ENCODE data around the gene LIPC.

LIPC gene

DNA sequence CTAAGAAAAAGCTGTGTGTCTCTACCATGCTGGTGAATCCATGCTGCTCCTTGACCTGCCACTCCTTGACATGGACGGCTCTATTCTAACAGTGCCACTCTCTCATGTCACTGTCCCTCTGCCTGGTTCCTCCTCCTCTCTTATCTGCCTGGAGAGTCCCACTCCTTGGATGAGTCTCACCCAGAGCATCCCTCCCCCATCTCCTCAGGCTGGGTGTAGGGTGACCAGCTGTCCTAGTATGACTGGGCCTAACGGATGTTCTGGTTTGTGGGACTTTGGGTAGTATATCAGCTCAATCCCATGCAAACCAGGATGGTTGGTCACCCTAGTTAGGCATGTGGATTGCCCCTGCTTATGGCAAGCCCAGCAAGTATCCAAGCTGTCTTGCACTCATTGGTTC is 54.3 kb downstream of the LIPC start:
- DNase-seq: no peak
- intact Hi-C loops (cut with DNase I): no loop called here

DNA sequence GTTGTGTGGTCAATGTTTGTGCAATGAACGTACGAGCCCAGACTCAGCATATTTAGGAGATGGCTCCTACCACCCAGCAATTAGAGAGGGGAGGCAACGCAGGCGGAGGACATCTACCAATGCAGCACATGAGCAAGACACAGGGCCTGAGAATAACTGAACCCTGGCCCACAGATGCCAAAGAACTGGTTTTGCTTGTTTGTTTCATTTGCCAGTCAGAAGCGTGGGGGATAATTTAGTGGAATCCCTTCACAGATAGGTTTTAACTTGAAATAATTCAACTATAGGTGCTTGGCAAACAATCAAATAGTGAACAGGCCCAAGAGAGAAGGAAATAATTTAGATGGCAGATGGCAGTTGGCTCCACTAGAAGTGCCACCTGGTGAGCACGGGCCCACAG is 54.8 kb downstream of the LIPC start:
- DNase-seq: no peak
- intact Hi-C loops (cut with DNase I): no loop called here

DNA sequence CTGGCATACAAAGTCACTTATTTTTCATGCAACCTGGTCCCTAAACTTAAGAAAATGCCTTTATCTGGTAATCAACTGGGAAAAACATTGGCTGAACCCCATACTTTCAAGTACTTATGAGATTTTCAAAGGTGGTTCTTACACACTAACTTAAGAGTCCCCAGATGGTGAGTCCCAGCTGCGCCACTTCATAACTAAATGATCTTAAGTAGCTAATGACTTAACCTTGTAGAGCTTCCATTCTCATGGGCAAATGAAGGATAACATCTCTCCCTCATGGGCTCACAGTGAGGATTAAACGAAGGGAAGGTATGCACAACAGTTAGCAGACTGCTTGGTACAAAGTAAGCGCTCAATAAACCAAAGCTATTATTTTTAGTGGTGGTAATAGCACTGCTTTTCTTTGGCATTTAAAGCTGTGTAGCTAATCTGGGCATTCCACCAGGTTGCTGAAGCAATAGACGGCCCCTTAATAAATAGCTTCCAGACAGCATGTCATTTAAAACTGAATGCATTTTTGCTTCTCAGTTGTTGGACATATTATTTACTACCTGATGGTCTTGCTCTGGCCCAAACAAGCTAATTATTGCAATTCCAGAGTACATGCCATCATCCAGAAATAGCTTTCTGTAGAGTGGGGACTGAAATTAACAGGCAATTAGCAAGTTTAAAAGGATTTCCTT is 55.4 kb downstream of the LIPC start:
- no peak for DNase-seq
- intact Hi-C loops (cut with DNase I): no loop called here

DNA sequence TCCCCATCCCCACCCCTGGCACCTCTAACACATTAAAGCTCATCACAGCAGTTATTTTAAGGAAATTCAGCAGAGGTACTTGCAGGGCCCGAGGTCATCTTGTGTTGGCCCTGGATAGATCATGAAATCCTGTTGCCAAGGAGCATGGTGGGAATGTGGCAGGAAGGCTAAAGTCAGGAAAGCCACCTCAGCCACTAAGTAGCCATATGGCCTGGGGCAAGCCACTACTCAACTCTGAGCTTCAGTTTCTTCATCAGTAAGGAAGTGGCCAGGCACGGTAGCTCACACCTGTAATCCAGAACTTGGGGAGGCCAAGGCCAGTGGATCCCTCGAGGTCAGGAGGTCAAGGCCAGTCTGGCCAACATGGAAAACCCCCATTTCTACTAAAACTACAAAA is 55.9 kb downstream of the LIPC start:
- intact Hi-C loops (cut with DNase I): no loop called here
- DNase-seq: no peak

DNA sequence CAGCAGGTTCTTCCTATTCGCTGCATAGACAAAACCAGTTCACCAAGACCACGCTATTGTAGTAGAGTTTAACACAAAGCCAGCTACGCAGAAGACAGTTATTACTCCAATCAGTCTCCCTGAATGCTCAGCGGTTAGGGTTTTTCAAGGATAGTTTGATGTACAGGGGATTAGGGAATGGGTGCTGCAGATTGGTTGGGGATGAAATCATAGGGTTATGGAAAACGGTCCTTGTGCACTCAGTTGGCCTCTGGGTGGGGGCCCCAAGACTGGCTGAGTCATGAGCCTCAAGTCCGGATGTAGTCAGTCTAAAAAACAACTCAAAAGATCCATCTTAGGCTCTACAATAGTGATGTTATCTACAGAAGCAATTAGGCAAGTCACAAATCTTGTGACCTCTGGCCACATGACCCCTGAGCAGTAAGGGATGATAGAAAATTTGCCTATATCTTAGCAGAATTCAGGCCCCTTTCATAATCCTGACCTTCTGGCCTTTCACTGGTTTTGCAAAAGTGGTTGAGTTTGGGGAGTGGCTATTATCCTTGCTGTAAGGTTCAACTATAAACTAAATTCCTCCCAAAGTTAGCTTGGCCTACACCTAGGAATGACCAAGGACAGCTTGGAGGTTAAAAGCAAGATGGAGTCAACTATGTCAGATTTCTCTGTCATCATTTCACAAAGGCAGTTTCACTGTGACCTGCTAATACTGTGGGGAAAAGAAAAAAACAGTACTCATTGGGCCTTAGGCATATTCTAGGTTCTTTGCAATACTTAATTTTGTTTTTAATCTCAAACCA is 57.7 kb downstream of the LIPC start:
- DNase-seq: no peak
- intact Hi-C loops (cut with DNase I): no loop called here

DNA sequence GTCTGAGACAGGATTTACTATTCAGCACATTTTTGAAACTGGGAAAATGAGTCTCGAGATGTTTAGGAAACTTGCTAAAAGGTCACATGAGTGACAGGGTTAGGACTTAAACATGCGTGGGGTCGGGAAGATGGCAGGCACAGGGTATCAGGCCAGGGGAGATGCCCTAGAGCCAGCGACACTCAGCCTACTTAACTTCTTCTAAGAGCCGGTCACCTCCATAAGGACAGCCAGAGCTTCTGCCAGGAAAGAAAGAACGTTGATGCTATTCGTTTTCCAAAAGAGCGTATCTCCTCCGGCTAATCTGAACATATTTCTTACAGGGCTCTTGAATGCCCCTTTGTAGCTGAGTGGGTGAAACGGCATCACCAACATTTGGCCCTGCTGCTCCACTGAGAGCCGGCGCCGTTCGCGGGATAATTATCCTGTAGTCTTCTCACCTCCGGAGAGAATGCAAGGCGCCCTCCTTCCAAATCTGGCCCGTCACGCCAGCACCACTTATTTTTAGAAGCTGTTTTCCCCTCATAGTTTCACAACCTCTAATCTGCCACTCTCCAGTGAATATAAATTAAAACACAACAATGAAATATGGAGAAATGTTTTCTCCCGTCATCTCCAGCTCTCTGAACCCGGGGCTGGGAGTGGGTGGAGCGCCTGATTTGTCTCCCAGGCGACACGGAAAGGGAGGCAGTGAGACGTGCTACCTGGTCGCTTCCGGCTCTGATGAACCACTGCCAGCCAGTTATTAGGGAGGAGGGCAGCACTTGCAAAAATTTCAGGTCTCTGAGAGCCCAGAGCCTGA is 58.5 kb downstream of the LIPC start:
- DNase-seq: peak; percentile 32 to 90 (median 70)
- intact Hi-C loops (cut with DNase I): no loop called here

DNA sequence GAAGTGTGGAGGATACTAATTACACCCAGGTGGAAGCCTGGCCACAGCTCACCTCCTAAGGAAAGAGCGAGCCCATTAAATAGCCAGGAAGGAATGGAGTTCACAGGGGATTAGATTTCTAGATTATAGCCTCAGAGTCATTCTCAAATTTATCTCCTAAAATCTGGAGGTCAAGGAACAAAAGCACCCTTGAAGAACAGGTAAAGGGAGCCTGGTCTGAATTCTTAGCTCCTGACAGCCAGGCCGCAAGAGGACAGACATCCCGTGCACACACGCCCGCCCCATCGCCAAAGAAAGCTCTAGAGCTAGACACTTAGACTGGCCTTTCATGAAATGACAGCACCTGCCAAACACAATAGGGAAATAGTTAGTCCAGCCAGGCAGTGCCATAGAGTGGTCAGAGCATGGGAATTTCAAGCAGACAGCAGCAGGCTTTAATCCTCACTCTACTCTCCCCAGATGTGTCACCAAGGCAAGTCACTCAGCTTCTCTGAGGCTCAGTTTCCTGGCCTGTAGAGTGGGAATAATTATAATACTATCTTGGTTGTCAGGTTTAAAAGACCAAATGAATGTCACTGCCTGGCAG is 59.2 kb downstream of the LIPC start:
- no peak for DNase-seq
- intact Hi-C loops (cut with DNase I): no loop called here

DNA sequence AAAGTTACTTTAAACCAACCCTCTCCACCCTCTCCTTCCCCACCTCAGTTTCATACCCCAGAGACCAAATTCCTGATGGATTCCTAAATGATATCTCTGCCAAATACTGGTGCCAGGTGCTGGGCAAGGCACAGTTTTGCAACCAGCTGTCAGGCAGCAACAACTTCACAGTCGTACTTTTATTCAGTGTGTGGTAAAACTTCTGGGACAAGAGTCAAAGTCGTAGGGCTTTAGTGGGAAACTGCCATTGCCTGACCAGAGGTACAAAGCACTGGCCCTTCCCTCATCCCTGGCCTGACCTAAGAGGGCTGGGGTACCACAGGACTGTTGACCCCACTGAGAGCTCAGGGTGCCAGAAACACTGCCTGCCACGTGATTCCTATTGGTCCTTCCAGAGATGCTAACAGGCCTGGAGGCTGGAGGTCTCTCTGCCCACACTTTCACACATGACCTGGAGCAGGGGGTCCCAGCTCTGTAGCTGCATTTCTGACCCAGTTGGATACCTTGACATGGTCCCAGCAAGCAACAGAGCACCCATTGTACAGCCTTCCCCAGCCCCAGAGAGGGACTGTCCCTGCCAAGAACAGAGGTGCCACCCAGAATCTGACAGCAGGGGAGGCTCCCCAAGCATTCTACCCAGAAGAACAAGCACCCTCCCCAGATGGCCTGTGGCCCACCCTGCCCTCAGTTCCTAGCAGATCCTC is 59.9 kb downstream of the LIPC start:
- intact Hi-C loops (cut with DNase I): no loop called here
- no peak for DNase-seq

DNA sequence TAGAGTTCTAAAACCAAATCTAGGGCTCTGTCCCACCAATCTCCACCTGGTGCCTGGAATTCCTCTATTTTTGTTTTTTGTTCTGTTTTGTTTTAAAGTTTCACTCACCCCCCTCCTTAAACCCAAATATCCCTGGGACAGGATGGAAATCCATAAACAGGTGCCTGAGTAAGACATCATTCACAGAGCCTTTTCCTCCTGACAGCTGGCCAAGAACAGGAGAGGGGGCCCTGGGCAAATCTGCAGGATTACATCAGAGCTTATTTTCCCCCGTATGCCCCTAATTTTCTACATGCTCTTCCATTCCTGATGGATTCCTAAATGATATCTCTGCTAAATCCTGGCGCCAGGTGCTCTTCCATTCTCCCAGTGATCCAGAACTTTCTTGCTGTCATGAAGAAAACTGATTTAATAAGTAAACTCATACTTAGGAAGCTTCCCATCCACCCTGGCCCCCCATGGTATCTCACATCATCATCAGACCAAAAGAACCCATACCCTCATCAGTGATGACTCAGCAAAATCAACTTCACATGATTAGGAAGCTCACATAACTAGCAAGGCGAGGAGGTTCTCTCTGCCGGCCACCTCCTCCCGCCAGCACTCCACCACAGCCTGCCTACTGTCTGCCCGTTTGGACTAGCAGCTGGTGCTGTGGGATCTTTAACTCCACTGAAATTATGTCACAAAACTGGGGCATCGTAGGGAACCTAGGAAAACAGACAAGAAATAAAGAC is 61.0 kb downstream of the LIPC start:
- intact Hi-C loops (cut with DNase I): no loop called here
- no peak for DNase-seq

DNA sequence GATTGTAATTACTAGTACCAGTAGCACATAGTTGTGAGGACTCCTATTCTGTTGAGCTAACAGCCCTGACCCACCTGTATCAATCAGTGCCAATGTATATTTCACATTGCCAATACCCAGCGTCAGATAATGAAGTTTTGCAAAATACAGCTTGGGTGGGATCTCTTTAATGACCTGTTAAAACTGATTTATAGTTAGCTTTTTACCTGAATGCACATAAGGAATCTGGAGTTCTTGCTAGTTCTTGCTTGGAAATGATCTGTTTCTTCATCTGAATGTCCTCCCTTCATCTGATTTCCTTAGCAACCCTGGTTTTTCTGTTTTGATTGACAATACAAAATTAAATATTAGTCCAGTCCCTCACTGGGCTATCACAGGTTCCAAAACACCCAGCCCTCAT is 62.8 kb downstream of the LIPC start:
- intact Hi-C loops (cut with DNase I): no loop called here
- no peak for DNase-seq

DNA sequence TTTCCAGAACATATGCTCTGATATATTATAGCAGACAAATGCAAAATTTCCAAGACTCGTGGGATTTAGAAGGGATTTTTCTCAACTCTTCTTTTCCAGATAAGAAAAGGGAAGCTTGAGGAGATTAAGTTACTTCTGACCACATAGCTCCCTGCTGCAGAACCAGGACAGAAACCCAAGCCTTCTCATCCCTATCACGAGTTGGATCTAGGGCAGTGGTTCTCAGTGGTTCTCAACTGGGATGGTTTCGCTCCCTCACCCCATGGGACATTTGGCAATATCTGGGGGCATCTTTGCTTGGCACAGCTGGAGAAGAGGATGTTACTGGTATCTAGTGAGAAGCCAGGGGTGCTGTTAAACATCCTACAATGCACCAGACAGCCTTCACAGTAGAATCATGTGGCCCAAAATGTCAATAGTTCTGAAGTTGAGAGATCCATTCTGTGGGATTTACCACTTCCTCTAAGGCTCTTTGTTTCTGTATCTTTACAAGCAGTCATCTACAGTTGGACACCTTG is 64.2 kb downstream of the LIPC start:
- intact Hi-C loops (cut with DNase I): no loop called here
- no peak for DNase-seq

DNA sequence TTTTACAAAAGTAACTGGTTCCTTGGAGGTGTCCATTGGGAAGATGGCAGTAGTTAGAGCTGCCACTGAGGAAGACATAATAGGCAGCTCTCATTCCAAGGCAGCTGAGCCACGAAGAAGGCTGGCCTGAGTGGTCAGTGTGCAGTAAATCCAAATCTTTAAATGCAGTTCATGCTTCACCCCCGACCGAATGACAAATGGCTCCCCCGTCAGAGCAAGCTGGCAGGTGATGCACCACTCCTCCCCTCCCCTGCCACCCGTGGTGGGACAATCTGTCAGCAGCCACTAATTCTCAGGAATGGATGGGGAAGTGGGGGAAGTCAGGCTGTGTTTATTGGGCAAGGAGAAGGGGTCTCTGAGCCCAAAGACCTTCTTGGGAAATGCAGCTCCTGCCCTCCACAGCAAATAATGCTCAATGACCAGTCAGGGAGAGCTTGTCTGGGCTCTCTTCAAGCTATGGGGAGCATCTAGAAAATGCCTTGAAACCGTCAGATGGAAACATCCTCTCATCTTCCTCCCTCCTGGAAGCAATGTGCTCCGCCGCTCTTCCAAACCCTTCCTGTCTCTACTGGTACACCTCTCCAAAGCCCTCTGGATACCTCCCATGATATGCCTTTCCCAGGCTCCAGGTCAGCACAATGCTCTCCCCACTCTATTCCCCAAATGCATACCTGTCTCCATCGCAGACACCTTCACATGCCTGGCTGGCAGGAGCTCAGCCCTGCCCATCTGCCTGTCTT is 65.4 kb downstream of the LIPC start:
- no peak for DNase-seq
- intact Hi-C loops (cut with DNase I): no loop called here

DNA sequence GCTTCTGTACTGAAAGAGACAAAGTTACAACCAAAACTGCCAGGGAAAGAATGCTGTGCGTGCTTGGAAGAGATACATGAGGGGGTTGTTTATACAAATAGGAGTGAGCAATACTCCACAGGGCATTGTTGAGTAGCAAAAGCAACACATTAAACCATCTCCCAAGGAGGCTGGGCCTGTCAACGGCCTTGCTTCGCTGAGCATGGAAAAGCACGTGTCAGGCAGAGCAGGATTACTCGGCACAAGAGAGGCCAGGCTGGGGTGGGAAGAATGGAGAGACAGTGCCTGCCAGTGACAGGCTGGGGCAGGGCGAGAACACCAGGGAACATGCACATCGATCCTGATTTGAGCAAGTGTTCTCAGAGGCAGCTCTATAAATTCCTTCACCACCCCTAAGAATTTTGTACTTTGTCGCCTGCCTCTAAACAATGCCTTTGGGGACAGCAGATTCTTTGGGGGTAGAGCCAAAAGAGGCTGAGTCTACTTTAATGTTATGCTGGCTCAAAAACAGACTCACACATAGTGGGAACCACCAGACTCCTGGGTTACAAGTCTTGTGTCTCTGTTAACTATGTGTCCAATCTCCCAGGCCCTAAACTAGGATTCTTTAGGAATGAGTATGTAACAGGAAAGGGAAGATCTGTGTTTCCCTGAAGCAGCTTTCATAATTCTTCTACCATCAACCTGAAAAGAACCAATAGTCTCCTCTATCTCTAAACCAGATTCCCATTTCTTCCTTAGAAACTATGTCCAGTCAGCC is 67.2 kb downstream of the LIPC start:
- intact Hi-C loops (cut with DNase I): no loop called here
- no peak for DNase-seq

DNA sequence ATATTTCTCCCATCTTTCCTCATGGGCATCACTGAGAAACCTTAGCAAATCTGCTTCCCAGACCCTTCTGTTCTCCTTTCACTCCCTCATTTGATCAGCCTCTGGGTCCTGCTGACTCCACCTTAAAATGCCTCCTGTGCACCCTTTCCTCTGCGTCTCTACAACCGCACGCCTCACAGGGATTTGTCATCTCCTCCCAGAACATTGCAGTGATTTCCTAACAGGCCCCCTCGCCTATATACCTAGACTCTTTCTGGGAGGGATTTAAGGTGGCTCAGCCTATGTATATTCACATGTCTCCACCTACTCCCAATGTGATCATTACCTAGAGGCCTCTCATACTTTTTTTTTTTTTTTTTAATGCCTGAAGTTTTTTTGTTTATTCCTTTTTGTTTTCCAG is 69.2 kb downstream of the LIPC start:
- intact Hi-C loops (cut with DNase I): no loop called here
- DNase-seq: no peak

DNA sequence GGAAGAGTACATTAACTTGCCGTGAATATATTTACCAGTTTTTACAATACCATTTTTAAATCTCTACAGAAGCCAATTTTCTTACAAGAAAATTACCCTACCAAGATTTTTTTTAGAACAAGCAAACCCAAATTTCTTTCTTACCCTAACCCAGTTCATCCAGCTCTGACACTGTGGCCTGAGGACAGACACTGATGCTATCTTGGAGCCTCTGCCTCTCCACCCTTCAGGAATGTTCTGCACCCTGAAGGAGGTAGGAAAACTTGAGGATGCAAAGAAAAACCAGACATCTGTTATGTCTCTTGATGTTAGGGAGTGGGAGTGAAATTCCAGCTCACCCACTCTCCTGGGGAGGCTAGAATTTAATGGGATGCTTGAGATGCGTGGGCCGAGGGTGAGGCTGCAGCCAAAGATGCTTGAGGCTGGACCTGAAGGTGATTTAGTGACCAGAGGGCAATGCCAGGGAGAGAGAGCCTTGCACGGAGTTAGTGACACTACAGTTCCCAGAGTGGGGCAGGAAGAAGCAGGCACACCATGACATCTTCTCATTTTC is 69.9 kb downstream of the LIPC start:
- intact Hi-C loops (cut with DNase I): no loop called here
- no peak for DNase-seq

DNA sequence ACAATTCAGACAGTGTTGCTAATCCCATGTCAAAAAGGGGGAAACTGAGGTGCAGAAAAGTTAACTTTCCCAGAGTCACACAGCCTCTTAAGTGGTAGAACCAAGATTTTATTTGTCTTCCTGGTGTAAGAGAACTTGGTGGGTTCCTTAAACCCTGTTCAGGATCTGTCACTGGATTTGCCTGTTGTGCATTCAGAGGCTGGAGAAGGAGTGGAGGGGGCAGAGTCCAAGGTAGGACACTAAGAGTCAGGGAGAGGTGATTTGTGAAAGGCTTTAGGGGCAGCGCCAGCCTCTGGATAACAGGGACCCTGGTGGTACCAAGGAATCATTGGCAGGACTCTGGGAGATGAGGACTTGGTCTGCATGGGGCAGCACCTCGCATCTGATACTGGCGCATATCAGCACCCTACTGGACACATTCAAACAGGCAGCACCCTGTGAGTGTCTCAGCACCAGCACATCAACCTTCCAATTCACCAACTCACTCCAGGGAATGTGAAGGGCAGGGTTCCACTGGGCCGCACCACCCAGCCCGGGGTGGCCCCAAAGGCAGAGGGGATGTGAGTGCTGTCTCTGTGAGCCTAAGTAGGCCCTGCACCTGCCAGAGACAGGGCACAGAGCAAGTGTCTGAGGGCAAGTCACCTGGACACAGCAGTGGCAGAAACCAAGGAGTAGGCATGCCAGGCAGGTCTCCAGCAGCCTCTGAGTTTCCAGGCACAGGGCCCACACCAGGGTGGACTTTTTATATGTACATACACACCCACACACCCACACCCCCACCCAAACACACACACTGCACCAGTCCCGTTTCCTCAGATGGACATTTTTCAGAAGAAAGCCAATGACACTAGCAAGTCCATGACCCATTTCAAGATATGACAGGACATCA is 71.6 kb downstream of the LIPC start:
- no peak for DNase-seq

More for the DNA sequence above, 71.6 kb downstream of the LIPC start:
- intact Hi-C loops (cut with DNase I): no loop called here

Data from head of caudate nucleus (tissue), 42 donors.